Fibroblast of upper back skin (primary cell): ENCODE measurements around the gene ACTR5.
"Not testable (repeated sequence)": the region's sequence is repeated elsewhere in the genome, so short reads cannot be mapped to it uniquely, and the experiment has no call there.

ENCODE experiments used
- DNase-seq: peaks from one replicate; pipeline ENCODE4 v3.0.0-alpha.2; 2013

The ACTR5 gene

DNA sequence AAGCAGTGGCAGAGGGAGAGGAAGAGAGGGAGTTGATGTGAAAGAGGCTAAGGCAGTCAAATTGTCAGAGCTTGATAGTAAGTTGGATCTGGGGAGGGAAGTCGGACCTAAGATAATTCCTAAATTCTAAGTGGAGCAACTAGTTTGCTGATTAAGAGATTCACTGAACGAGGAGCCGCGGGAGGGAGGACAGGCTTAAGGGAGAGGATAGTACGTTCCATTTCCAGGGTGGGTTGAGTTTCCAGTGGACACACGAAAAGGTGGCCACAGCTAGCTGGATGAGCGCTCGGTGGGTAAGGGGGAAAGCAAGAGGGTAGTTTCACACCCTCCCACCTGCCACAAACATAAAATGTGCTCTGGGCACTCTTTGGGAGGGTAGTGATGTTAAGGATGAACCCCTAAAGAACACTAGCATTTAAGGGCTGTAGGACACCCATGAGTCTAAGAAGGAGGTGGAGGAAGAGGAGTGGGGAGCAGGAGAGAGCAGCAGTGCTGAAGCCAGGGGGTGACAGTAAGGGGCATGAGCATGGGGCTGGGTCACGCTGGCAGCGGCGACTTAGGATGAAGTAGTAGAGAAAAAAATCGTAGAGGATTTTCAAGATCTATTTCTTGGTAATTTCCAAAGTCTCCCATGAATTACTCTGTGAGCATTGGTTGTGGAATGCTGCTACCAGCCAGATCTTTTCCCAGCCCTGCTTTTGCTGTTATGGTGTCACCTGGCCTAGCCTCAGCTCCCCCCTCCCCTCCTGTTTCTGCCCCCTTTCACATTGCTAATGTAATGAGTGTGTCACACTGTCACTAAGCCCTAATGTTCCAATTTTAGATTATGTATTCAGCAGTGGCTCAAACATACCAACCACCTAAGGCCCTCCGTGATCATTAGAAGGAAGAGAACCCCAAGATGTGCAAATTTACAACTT is 21.4 kb downstream of the ACTR5 start:
- no peak for DNase-seq

DNA sequence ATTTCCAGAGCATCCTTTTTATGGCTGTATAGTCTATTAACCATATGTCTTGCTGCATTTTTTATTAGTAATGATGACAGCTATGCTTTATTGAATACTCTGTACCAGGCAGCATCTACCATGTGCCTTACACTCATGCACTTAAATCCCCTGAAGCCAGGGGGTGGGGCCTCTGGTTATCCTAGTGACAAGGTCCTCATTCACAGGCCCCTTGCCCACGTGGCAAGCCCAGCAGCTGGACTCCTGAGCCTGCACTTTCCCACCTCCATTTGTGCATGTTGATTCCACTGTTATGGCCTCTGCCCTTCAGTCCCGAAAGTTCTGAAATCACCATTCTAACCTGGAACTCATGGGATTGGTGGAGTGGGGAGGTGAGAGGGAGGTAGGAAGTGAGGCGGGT is 22.3 kb downstream of the ACTR5 start:
- DNase-seq: no peak

DNA sequence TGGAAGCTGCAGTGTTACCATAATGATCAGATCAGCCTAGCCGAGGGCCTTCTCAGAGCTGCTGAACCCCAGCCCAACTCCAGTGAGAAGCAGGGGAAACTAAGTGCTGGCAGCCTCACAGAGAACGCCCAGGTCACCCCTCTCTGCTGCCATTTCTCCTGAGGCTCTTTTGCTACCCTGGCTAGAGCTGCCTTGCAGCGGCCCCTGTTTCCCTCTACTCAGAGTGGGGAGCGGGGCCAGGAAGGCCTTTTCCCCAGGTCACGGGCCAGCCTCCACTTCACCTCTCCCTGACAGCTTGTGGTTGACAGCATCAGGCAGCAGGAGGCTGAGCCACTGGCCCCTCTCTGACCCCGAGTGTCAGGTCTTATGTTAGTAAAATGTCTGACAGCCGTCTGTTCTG is 22.7 kb downstream of the ACTR5 start:
- no peak for DNase-seq

DNA sequence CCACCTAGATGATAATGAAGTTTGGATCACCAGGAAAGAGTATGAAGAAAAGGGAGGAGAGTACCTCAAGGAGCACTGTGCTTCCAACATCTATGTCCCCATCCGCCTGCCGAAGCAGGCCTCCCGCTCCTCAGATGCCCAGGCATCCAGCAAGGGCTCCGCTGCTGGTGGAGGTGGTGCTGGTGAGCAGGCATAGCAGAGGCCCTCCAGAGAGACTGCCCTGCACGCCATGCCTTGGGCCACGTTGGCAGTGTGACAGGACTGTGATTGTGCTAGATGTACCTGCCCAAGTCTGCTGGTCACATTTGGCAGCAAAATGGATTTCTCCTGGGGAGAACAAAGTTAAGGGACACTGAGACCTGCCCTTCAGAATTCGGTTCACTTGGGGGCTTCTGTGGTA is 23.4 kb downstream of the ACTR5 start:
- no peak for DNase-seq

DNA sequence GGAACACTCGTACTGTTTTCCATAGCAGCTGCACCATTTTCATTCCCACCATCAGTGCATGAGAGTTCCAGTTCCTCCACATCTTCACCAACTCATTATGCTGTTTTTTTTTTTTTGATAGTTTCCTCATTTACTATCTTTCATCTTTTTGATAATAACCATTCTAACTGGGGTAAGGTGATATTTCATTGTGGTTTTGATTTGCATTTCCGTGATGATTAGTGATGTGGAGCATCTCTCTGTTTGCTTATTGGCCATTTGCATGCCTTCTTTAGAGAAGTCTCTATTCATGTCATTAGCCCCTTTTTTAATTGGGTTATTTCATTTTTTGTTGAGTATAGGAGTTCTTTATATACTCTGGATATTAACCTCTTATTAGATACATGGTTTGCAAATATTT is 25.9 kb downstream of the ACTR5 start:
- no peak for DNase-seq

DNA sequence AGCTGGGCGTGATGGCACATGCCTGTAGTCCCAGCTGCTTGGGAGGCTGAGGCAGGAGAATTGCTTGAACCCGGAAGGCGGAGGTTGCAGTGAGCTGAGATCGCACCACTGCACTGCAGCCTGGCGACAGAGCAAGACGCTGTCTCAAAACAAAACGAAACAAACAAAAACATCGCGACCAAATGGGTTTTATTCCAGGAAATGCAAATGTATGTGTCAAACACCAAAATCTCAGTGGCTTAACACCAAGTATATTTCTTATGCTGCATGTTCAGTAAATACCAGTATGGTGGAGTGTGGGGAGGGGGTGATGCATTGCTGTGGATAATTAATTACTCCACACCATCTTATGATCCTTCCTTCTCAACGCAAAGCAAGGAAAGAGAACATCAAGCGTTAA is 28.1 kb downstream of the ACTR5 start:
- no peak for DNase-seq

DNA sequence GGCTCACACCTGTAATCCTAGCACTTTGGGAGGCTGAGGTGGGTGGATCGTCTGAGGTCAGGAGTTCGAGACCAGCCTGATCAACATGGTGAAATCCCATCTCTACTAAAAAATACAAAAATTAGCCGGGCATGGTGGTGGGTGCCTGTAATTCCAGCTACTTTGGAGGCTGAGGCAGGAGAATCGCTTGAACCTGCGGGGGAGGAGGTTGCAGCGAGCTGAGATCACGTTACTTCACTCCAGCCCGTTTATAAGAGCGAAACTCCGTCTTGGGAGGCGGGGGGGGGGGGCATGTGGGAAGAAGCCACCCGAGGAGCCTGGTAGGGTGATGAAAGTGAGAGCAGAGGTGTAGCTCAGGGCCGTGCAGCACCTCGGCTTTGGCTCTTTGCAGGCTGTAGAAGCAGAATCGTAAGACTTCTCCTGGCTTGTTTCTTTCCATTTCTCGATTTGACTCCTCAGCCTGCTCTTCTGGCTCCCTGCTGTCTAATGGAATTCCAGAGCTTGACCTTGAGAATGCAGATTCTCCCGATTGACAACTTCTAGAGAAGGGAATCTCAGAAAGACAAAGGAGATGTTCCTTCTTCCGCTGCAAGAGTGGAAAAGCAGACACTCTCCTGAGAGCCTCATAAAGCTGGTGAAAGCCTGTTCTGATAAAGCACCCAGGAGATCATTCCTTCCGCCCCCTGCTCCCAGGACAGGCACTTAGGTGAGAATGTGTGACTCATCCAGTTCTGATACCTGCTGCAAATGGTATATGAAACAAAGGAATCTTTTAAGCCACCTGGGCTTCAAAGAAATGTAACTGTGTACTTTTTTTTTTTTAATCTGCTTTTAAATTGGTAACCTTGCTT is 31.2 kb downstream of the ACTR5 start:
- DNase-seq: no peak

DNA sequence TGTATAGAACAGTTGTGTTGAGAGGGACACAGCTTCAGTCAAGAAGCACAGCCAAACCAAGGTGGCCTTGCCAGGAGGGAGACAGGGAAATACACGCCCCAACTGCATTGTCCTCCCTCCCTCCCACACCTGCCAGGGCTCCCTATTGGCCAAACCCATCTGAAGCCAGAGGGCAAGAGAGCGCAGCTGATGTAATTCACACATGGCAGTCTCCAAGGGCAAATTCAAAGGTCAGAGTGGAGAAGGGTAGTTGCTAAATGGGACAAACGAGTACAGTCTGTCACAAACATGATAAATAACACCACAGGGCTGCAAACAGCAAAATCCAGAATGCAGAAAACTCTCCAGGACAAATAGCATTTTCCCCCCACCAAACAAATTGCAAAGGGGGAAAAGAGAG is 34.0 kb downstream of the ACTR5 start:
- no peak for DNase-seq

DNA sequence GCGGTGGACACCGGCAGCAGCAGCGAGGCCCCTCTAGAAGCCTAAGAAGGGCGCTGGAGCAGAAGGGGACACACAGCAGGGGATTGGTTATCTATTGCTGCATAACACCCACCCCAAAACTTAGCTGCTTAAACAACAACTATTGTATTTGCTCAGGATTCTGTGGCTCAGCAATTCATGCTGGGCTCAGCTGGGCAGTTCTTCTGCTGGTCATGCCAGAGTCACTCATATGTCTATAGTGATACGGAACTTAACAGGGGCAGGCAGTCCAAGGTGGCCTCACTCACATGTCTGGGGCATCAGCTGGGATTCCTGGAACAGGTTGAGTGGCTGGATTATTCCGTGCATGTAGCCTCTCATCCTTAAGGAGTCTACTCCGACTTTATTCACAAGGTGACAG is 39.6 kb downstream of the ACTR5 start:
- no peak for DNase-seq

DNA sequence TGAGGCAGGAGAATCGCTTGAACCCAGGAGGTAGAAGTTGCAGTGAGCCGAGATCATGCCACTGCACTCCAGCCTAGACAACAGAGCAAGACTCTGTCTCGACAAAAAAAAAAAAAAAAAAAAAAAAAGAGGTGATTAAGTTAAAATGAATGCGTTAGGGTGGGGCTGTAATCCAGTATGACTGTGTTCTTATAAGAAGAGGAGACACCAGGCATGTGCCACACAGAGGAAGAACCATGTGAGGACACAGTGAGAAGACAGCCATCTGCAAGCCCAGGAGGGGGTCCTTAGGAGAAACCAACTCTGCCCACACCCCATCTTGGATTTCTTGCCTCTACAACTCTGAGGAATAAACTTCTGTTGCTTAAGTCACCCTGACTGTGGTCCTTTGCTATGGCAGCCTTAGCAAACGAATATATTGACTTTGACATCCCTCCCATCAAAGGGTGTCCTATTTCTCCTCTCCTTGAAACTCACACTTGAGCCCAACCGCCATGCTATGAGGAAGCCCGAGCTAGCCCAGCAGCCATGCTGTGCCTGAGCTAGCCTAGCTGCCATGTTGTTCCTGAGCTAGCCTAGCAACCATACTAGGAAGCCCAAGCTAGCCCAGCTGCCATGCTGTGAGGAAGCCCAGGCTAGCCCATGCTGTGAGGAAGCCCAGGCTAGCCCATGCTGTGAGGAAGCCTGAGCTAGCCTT is 41.4 kb downstream of the ACTR5 start:
- DNase-seq: peak; percentile 13

DNA sequence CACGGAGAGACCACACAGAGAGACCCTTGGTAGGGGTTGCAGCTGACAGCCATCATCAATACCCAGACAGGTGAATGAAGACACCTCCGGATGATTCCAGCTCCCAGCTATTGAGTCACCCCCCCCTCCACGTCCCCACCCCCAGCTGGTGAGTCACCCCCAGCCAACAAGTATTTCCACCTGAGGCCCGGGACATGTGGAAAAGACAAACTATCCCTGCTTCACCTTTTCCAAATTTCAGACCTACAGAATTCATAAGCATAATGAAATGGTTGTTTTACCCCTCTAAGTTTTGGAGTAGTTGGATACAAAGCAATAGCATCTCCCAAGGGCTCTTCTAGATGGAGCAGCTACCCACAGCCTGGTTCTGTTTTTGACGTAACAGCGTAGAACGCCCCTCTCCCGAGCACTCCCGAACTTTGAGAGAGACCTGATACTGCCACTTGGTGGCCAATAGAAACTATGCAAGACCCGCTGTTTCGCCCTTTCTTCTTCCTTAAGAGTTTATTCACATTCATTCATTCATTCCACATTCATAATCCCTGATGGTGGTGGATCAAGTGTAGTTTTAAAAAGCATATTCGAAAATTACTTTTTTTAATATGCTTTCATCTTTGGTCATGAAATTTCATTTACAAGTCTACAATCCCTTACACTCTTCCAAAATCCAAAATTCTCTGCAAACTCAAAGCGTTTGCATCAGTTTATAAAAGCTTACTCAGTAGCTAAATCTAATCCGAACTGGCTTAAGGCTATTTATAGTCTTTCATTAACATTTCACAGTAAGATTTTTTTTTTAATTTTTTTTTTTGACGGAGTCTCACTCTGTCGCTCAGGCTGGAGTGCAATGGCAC is 42.2 kb downstream of the ACTR5 start:
- peak; percentile 7 for DNase-seq

DNA sequence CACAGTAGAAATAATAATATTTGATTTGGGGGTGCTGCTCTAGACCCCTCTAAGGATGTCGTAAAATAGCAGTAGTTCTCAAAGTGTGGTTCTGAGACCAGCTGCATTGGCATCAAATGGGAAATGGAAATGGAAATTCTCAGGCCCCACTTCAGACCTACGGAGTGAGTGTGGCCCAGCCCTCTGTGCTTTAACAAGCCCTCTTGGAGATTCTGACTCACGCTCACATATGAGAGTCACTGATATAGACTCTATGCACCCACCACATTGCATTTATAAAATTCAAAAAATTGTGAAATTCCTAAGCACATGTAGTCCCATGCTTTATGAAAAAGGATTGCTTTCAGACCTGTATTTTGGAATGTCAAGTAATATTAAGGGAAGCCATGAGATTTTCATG is 43.0 kb downstream of the ACTR5 start:
- DNase-seq: no peak

DNA sequence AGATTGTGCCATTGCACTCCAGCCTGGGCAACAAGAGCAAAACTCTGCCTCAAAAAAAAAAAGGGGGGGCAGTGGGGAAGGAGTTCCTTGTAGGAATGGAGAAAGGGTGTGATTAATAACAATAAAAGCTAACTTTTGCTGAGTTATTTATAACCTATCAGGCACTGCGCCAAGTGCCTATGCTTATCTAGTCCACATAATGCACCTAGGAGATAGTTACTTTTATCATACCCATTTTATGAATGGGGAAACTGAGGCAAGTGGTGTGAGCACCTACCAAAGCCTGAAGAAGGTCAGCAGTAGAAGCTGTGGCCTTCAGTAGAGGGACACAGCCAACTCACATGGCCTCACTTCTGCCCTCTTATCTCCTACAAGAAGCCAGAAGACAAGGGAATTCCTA is 43.7 kb downstream of the ACTR5 start:
- no peak for DNase-seq

DNA sequence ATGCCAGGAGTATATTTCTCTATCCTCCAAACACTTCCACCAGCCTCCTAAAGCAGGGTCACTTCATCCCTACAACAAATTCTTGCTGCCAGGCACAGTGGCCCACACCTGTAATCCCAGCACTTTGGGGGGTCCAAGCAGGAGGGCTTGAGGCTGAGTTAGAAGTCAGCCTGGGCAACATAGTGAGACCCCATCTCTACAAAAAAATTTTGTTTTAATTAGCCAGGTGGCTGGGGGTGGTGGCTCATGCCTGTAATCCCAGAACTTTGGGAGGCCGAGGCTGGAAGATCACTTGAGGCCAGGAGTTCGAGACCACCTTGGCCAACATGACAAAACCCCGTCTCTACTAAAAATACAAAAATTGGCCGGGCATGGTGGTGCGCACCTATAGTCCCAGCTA is 45.8 kb downstream of the ACTR5 start:
- not testable (repeated sequence) for DNase-seq

DNA sequence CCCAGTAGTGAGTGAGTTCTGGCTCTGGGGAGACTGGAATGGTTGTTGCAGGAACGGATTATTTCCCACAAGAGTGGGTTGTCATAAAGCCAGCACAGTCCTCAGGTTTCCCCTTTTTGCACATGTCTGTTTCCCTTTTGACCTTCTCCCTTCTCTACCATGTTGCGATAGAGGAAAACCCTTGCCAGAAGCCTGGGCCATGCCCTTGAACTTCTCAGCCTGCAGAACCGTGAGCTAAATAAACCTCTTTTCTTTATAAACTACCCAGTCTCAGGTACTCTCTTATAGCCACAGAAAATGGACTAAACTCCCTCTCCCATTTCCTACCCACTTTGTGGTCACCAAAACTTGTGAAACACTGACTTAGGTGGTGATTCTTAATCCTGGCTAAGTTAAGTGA is 50.0 kb downstream of the ACTR5 start:
- DNase-seq: no peak

DNA sequence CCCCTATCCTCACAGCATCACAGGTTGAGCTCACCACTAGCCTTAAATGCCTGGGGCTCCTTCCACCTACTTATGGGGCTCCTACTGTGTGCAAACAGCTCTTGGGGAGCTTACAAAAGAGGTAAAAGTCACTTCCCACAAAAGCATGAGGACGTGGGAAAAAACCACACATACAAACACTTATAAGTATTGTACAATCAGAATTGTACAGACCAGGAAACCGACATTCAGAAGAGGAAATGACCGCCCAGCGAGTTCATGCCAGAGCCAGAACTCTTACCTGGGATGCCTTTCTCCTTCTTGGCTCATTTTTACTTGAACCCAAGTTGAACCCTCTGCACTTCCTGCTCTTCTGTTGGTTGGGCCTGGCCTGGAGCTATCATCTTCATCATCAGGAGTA is 50.9 kb downstream of the ACTR5 start:
- no peak for DNase-seq

DNA sequence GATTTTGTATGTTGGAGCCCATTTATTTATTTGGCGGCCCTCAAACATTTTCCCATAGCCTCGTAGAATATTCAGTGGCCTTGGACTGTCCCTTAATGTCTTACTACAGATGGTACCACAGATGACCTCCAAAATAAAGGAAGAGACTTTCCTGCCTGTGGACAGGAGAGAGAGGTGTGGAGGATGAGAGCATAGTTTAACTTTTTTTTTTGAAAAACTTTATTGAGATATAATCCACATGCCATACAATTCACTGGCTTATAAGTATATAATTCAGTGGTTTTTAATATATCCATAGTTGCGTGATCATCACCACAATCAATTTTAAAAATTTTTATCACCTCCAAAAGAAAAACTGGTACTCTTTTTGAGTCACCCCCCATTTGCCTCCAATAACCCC is 52.6 kb downstream of the ACTR5 start:
- no peak for DNase-seq

DNA sequence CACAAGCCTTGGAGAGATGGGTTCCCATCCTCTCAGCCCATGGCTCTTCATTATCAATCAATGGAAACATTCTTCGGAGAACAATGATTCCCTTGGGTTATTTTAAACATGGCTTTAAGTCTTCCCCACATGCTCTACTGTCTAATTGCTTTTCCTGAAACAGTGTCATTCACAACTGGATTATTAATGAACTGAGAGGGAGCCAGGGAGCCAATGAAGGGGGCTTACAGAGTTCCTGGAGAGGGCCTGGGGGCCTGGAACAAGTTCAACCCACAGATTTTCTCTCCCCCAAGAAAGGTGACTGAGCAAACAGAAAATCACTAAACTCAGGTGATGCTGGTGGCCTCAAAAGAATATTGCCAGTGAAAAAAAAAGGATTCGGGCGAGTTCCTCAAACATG is 56.0 kb downstream of the ACTR5 start:
- DNase-seq: no peak

DNA sequence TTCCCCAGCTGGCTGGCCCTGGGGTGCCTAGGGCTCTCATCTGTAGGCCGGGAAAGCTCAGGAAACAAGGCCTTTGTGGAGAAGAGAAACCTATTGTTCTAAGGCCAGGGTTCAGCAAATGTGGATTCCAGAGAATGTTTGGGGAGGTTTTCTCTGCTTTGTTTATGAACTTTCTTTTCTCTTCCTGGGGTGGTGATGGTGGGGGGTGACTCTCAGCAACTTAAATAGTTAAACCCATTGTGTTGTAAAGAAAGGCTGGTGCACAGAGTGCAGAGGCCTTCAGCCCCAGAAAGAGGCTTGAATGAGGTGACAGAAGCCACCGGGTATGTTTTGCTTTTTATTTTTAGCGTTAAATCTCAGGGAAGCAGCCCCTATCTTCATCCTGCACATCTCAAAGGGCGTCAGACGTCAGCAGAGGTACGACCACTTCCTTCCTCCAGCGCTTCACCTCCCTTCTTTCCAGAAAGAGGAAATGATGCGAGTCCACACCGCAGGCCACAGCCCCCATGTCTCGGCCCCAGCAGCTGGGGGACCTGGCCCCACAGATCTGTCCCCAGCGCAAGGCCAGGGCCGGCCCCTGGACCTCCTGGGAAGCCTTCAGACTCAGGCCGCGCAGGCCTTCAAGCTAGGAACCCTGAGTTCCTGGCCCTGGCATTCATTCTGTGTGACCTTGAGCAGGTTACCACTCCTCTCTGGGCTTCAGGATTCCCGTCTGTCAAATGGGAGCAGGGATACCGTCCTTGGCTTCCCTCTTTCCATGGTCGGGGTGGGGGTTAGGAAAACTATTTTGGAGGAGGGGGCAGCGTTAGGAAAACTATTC is 56.6 kb downstream of the ACTR5 start:
- no peak for DNase-seq

DNA sequence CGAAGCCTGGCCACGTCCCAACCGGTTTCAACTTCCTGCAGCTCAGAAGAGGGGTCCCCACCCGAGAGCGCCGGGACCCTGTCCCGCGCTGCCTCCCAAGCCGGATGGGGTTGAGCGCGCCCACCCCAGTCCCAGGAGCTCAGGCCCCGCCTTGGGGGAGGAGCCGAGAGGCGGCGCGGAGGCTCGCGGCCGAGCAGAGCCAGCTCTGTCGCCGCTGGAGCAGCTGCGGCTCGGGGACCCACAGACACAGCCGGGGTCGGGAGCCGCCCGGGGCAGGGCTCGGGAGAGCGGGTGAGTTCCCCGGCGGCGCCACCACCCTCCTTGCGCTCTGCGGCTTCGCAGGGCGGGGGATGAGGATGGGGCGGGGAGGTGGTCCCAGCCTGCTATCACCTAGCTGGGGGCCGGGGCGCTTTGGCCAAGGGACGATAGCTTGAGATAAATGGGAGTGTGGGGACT is 57.3 kb downstream of the ACTR5 start, which contains the start of gene PPP1R16B:
PPP1R16B (plus strand) TSS at position 196 of the 456 bp plus-strand sequence. CDS start 30,229 bp downstream, outside the sequence.
- DNase-seq: no peak
